ENCODE data around the gene RBM39.

Gene RBM39

GRCh38 chr20:35669221-35669620, 72.8 kb downstream of the RBM39 start:
- TF ChIP-seq GATA1 (IDR thresholded peaks at IDR 0.05; ENCODE audit: low read depth, low read length) (no peak), POLR2A (IDR thresholded peaks at IDR 0.05; ENCODE audit: low read length) (no peak)
- no peak for DNase-seq

GRCh38 chr20:35665949-35666288, 76.1 kb downstream of the RBM39 start:
- no peak for DNase-seq
- no peak for TF ChIP-seq GATA1 (IDR thresholded peaks at IDR 0.05; ENCODE audit: low read depth, low read length)
- TF ChIP-seq POLR2A (IDR thresholded peaks at IDR 0.05; ENCODE audit: low read length): no peak

DNA sequence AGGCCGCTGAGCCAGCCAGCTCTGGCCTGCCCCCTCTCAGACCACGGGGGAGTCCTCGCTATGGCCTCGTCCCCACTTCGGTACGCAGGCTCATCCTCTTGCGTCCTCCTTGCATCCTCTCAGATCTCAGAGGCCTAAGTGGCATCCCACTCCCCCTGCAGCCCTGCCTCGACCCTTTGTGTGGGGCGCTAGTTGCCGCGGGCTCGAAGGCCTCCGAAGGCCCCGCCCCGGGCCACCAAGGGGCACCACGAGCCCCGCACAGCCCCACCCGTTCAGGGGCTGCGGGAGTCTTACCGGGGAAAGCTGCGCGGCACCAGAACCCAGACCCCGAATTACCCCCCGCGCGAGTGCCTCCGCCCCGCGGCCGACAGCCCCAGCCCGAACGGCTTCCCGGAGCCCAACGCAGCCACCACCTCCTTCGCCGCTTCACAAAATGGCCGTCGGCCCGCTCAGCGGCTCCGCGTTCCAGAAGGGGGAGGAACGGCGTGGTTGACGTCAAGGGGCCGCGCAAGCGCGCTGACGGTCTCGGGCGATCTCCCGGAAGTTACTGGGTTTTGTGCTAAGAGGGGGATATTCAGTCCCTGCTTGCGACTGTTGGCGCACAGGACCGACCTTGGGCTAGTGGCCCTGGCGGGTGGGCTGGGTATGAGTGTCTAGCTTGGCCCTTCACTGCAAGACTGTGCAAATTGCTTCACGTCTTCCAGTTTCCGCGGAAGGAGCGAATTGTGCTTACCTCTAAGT, 77.4 kb downstream of the RBM39 start, which contains the start of the genes CPNE1 and RBM12:
CPNE1 (minus strand) TSS at position 435 of the 741 bp plus-strand sequence. CDS start 31,977 bp downstream, outside the sequence.
RBM12 (minus strand) TSS at position 435 of the 741 bp plus-strand sequence. CDS start 9,578 bp downstream, outside the sequence.
- TF ChIP-seq POLR2A (IDR thresholded peaks at IDR 0.05; ENCODE audit: low read length): peak; percentile 96
- TF ChIP-seq GATA1 (IDR thresholded peaks at IDR 0.05; ENCODE audit: low read depth, low read length): no peak
- DNase-seq: peak; percentile 95 to 97

DNA sequence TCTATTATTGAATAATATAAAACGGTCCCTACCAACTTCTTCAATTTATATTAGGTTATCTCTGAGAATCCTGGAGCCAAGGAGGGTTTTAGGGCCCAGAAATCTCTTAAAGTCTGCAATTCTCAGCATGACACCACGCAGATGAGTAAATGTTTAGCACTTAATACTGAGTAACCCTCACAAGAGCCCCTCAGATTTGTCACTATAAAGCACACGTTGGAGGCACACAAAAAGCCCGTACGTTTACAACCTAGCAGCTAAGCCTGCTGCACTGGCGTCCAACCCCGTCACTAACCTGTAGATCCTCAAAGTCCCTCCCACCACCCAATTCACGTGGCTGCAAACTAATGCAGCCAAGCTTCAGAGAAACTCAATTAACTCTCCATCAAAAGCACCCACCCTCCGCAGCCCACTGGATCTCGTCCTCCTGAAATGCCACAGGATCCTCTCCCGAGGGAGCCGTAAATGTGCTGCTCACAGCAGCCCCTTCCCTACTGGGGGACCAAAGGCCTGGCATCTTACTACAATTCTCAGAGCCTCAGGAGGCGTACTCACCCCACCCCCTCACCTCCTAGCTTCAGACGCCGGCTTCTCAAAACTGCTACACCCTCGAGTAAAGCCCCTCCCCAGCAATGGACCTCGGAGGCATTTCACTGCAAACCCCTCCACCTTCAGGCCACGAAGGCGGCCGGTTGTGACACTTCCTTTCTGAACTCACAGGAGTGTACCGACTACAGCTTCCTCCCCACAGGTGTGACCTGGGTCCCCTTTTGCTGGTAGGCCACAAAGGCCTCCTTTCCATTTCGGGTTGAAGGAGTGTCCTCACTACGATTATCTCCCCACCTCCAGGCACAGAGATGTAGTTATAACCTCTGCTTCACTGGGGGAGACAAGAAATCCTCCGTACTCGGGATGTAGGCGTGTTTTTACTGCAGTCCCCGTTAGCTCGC, 78.3 kb downstream of the RBM39 start:
- DNase-seq: peak; percentile 74 to 81
- TF ChIP-seq GATA1 (IDR thresholded peaks at IDR 0.05; ENCODE audit: low read depth, low read length) (no peak), POLR2A (IDR thresholded peaks at IDR 0.05; ENCODE audit: low read length) (no peak)

GRCh38 chr20:35662551-35662950, 79.5 kb downstream of the RBM39 start:
- DNase-seq: no peak
- TF ChIP-seq POLR2A (IDR thresholded peaks at IDR 0.05; ENCODE audit: low read length) (no peak), GATA1 (IDR thresholded peaks at IDR 0.05; ENCODE audit: low read depth, low read length) (no peak)

DNA sequence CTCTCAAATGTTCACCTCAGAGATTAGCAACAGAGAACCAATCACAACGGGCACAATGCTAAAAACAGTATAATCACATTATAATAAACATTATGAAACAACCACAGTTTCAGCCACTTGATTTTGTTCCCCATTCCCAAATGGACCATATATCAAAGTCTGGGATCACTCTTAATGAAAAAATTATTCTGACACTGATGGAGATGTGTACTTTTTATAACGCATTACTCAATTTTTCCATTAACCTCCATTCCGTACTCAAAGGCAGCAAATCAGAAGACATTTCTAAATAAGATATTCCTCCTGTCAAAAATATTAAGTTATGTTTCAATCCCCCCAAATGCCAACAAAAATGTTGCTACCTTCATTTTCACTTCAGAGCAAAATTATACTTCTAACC, 80.2 kb downstream of the RBM39 start:
- no peak for DNase-seq
- TF ChIP-seq POLR2A (IDR thresholded peaks at IDR 0.05; ENCODE audit: low read length) (no peak), GATA1 (IDR thresholded peaks at IDR 0.05; ENCODE audit: low read depth, low read length) (no peak)

DNA sequence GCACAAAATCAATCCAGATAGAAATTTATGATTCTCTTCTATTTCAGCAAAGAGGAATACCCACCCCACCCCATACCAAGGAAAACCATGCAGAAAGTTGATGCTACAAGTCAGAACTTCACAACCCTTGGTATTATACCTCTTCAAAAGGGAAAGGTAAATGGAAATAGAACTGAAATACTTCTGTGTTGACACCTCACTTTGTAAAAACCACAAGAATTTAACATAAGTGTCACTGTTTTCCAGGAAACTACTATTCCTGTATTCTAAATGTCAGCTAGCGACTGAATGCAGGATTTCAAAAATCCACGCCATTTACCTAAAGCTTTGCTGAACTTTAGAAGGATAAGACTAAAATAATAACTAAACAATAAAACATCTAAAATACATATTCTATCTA, 81.0 kb downstream of the RBM39 start:
- TF ChIP-seq GATA1 (IDR thresholded peaks at IDR 0.05; ENCODE audit: low read depth, low read length): no peak
- TF ChIP-seq POLR2A (IDR thresholded peaks at IDR 0.05; ENCODE audit: low read length): no peak
- no peak for DNase-seq

GRCh38 chr20:35660122-35660937, 81.7 kb downstream of the RBM39 start:
- no peak for DNase-seq
- TF ChIP-seq POLR2A (IDR thresholded peaks at IDR 0.05; ENCODE audit: low read length): no peak

DNA sequence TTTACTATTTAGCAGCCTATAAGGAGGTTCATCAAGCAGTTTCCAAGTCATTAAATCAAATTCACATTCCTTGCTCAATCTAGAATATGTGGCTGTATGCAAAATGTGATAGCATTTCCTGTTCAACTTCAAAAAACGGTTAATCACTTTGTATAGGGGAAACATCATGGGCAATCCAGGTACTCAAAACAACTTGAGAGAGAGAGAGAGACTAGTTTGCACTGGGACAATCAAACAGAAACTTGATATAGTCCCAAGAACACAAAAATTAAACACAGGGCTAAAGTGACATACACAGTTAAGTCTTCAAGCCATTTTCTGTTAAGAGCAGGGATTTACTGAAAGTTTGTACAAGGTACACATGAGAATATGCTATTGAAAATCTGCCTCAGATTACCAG, 84.8 kb downstream of the RBM39 start:
- no peak for DNase-seq
- TF ChIP-seq GATA1 (IDR thresholded peaks at IDR 0.05; ENCODE audit: low read depth, low read length) (no peak), POLR2A (IDR thresholded peaks at IDR 0.05; ENCODE audit: low read length) (no peak)

DNA sequence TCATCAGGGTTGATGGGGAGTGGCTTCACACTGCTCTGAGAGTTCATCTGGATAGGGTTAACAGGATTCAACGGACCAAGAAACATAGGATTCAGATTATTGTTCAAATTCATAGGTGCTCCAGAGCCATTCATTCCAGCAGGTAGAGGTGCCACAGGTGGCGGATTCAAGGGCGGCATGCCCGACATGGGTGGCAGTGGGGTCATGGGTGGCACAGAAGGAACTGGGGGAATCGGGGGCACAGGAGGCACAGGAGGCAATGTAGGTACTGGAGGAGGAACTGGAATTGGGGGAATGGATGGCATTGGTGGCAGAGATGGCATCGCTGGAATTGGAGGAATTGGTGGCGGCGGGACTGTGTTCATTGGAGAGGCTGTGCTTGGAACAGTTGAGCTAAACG, 87.6 kb downstream of the RBM39 start:
- TF ChIP-seq POLR2A (IDR thresholded peaks at IDR 0.05; ENCODE audit: low read length): no peak
- DNase-seq: no peak

DNA sequence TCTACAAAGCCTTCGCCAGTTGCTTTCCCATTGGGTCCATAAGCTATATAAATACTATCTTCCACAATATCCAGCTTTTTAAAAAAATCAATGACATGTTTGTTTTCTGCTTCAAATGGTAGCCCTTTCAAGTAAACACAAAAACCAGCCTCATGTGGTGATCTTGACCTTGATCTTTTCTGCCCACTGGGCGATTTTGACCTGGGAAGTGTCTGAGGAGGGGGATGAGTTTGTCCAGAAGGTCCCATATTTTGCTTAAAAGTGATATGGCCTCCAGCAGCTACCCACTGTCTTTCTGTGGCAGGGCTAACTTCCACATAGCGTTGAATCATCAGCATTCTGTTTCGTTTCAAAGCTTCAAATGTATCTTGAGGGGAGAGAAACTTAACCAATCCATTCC, 88.2 kb downstream of the RBM39 start:
- DNase-seq: no peak
- TF ChIP-seq POLR2A (IDR thresholded peaks at IDR 0.05; ENCODE audit: low read length) (no peak), GATA1 (IDR thresholded peaks at IDR 0.05; ENCODE audit: low read depth, low read length) (no peak)
